NCI-H2081 treated with DMSO at 0.1 percent for 48 hours (cell line): ENCODE measurements around the gene SIN3B.
"Not testable (repeated sequence)": the region's sequence is repeated elsewhere in the genome, so short reads cannot be mapped to it uniquely, and the experiment has no call there.

Experiments used
- DNase-seq: peaks from one replicate; lab custom pipeline; 2025; lab: John Stamatoyannopoulos, UW

The SIN3B gene

DNA sequence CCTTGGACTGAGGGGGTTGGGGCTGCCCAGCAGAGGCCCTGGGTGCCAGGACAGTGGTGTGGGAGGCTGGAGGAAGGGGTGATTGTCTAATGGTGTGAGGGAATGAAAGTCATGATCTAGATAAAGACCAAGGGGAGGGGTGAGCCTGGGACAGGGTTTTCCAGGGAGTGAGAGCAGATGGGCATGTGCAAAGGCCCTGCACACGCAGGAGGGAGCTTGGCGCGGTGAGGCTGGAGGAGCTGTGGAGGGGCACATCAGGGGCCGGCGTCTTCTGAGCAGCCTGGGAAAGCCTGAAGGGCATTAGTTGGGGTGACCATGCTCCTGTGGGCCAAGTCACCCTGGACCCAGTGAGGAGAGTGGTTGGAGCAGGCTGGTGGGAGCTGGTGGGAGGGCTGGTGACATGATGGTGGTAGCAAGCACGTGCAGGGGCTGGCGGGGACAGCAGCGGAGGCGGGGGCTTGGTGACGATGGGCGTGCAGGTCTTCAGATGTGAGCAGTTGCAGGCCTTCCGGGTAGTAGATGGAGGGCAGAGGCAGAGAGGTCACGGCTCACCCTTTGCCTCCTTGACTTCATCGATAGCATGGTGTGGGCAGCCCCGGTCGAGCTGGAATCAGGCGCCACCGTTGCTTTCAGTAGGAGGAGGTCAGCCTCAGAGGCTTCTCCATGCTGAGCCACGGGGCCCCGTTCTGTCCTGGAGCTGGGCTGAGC is 39.4 kb downstream of the SIN3B start:
- DNase-seq = no peak

DNA sequence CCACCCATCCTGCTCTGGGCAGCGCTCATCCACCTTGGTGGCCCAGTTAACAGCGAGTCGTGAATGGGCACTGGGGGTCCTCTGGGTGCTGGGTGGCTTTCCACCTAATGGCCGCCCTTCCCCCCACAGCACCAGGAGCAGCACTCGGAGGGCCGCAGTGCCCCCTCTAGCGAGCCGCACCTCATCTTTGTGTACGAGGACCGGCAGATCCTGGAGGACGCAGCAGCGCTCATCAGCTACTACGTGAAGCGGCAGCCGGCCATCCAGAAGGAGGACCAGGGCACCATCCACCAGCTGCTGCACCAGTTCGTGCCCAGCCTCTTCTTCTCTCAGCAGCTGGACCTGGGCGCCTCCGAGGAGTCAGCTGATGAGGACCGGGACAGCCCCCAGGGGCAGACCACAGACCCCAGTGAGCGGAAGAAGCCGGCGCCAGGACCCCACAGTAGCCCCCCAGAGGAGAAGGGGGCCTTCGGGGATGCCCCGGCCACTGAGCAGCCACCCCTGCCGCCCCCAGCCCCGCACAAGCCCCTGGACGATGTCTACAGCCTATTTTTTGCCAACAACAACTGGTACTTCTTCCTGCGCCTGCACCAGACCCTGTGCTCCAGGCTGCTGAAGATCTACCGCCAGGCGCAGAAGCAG is 40.3 kb downstream of the SIN3B start:
- no peak for DNase-seq

DNA sequence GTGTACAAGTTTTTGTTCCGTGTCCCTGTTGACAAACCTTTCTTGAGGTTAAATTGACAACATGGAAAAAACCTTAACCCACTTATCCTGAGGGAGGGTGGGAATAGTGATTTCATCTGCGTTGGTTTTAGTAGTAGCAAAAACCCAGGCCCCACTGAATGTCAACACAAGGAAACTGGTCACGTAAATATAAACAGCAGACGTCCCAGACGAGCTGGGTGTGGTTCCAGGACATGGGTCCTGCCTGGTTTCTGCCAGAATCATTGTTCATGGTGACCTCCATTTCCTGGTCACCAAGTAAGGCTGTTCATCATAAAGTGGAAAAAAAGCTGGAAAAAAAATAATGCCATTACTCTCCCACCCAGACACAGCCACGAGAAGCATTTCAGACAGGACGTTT is 42.7 kb downstream of the SIN3B start:
- no peak for DNase-seq

DNA sequence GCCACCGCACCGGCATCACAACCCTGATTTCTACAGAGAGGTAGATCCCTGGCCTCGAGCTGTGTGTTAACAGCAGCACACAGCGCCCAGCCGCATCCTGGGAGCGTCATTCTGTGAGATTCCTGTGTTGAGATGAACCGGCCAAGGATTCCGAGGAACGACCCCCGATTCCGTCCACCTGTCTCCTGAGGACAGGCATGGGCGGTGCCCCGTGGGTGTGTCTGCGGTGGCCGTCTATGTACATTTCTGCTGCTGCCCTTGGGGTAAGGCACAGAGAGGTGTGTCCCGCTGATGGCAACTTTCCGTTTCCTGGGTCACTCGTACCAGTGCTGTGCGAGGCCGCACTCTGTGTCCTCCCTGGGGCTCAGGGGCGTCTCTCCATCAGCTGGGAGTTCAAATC is 43.5 kb downstream of the SIN3B start:
- no peak for DNase-seq

DNA sequence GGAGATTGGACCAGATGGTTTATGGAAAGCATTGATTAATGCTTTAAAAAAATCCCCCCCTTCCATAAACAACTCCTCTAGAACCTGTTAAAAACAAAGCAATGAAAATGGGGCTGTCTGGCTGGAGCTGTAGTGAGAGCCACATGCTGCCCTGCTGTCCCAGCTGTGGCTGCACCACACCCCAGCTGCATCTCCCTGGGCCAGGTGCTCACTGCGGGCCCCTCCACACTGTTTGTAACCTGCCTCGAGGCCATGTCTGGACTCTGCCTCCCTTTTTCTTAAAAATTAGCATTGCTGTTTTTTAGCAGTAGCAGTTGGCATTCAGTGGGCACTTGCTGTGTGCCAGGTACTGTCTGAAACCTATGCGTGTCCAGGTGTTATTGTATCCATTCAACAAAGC is 44.4 kb downstream of the SIN3B start:
- no peak for DNase-seq

DNA sequence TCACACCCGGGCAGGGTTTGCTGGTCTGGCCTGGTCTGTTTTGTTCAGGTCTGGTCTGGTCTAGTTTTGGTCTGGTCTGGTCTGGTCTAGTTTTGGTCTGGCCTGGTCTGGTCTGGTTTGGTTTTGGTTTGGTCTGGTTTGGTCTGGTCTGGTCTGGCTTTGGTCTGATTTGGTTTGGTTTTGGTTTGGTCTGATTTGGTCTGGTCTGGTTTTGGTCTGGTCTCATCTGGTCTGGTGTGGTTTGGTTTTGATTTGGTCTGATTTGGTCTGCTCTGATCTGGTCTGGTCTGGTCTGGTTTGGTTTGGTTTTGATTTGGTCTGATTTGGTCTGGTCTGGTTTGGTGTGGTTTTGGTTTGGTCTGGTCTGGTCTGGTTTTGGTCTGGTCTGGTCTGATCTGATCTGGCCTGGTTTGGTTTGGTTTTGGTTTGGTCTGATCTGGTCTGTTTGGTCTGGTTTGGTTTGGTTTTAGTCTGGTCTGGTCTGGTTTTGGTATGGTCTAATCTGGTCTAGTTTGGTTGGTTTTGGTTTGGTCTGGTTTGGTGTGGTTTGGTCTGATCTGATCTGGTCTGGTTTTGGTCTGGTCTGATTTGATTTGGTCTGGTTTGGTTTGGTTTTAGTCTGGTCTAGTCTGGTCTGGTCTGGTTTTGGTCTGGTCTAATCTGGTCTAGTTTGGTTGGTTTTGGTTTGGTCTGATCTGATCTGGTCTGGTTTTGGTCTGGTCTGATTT is 45.2 kb downstream of the SIN3B start:
- no peak for DNase-seq

DNA sequence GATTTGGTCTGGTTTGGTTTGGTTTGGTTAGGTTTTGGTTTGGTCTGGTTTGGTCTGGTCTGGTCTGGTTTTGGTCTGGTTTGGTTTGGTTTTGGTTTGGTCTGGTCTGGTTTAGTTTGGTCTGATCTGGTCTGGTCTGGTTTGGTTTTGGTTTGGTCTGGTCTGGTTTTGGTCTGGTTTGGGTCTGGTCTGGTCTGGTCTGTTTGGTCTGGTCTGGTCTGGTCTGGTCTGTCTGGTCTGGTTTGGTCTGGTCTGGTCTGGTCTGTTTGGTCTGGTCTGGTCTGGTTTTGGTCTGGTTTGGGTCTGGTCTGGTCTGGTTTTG is 45.7 kb downstream of the SIN3B start:
- DNase-seq = not testable (repeated sequence)

DNA sequence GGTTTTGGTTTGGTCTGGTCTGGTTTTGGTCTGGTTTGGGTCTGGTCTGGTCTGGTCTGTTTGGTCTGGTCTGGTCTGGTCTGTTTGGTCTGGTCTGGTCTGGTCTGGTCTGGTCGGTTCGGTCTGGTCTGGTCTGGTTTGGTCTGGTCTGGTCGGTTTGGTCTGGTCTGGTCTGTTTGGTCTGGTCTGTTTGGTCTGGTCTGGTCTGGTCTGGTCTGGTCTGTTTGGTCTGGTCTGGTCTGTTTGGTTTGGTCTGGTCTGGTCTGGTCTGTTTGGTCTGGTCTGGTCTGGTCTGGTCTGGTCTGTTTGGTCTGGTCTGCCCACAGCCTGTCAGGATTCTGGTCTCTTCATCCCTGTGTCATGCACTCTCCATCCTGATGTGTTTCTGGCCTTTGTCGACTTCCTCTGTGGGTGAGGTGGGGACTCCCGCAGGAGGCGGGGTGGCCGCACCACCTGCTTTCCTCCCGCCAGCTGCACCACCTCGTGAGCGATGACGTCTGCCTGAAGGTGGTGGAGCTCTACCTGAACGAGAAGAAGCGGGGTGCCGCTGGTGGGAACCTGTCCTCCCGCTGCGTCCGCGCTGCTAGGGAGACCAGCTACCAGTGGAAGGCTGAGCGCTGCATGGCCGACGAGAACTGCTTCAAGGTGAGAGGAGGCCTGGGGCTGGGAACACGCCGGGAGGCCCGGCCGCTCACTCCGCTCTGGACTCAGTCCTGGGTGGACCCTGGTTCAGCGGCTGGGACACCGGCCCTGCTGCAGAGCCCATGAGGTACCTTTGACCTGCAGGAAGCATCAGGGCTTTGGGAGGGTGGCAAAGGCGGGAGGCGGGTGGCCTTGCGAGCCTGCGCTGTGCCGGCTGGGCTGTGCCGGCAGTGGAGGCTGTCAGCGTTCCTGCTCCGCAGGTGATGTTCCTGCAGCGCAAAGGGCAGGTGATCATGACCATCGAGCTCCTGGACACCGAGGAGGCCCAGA is 46.7 kb downstream of the SIN3B start:
- no peak for DNase-seq

DNA sequence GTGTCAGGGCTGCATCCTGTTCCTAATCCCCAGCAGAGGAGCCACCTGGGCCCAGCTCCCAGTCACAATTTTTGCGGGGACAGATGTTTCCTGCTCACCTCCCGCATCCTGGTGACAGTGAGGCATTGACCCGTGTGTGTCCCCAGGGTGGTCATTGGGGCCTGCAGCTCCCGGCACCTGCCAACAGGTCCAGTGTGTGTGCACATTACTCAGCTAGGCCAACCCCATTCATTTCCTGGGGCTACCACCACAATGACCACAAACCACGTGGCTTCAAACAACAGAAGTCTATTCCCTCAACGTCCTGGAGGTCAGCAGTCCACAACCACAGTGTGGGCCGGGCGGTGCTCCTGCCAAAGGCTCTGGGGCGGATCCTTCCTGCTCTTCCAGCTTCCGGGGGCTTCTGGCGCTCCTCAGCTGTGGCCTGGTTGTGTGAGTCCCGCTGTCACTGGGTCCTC is 47.7 kb downstream of the SIN3B start:
- no peak for DNase-seq

DNA sequence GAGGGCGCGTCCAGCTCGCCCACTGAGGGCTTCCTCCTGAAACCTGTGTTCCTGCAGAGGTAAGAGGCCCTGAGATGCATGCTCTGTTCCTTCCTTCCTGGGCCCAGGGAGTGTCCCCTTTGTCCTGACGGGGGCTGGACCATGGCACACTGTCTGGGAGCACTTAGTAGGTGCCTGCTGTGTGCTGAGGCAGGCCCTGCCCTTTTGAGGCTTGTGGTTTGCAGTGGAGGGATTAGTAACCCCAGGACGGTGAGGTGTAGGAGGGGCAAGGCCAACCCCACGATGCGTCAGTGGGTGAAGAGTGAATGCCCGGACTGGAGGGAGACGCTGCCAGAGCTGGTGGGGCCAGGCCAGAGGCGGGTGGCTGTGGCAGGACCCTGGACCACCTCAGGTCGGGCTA is 48.4 kb downstream of the SIN3B start:
- no peak for DNase-seq

DNA sequence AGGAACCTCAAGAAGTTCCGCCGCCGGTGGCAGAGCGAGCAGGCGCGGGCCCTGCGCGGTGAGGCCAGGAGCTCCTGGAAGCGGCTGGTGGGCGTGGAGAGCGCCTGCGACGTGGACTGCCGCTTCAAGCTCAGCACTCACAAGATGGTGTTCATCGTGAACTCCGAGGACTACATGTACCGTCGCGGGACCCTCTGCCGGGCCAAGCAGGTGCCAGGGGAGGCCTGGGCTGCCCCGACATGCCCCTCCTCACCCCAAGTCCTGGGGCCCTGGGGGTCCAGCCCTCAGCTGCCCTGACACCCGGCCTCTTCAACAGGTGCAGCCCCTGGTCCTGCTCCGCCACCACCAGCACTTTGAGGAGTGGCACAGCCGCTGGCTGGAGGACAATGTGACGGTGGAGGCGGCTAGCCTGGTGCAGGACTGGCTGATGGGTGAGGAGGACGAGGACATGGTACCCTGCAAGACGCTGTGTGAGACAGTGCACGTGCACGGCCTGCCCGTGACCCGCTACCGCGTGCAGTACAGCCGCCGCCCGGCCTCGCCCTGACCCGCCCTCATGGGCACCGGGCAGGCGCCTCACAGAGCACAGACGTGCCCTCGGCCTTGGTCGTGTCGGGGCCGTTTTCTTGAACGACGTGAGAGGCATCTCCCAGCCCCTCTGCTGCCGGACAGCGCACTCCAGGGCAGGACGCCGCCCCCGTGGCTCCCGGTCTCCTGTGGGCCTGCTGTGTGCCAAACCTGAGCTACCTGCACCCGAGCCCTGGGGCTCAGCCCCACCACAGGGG is 49.2 kb downstream of the SIN3B start:
- no peak for DNase-seq

DNA sequence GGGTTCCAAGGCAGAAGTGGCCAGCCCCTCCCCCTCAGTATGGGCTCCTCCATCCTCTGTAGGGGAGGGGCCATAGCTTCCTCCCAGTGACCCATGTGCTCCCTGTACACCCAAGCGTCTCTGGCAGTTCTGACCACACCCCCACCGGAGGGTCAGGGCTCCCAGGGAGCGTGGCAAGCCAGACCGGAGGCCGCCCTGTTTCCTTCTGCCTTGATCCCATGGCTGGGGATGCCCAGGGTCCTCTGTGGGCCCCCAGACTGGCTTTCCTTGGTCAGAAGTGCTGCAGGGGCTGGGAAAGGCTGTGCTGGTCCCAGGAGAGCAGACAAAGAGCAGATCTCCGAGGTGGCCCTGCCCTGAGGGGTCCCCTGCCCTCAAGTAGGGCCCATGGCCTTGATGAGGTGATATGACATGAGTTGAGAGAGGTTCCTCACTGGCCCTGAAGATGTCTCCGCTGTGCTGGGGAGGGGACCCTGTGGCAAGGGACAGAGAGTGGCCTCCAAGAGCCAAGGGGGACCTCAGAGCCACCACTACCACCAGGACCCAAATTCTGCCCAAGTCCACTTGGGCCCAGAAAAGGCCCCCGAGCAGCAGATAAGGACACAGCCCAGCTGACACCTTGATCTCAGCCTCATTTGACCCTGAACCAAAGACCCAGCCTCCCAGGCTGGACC is 51.8 kb downstream of the SIN3B start:
- no peak for DNase-seq

DNA sequence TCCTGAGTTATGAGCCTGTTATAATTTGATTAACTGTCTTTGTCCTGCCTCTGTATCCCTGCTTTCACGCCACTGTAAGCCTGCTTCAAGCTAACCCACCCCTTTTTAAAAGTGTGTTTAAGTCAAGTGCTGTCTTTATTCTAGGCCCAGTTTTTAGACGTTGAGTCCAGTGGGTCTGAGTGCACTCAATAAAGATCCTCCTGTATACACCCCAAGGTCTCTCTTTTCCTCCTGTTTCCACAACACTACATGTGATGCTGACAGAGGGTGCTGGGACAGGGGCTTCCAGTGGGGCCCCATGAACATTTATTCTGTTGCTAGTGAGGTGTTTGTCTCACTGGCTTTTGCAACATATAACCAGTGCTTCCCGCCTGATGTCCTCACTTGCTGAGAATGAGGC is 52.9 kb downstream of the SIN3B start:
- DNase-seq = no peak

DNA sequence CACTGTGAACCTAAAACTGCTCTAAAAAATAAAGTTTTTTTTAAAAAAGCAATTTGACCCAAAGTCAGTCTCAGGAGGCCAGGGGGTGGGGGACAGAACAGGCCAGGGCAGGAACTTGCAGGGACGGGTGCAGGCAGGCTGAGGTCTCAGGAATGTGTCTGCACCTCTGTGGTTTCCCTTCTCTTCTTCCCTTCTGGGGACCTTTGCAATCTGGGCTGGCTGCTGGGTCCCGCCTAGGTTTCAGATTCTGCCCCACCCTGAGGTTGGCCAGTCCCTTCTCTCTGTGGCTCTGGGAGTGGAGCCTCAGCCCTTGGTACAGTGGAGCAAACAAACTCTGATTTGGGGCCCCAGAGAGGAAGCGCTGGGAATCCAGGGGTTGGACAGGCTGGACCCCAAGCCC is 54.3 kb downstream of the SIN3B start:
- DNase-seq = no peak

DNA sequence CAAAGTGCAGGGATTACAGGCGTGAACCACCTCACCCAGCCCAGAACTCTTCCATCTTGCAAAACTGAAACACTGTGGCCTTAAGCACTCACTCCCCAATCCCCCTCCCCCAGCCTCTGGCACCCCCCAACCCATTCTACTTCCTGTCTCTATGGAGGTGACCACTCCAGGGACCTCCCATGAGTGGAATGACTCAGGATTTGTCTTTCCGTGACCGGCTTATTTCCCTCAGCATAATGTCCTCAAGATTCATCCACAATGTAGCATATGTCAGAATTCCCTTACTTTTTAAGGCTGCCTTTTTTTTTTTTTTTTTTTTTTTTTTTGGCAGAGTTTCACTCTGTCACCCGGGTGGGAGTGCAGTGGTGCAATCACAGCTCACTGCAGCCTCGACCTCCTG is 56.0 kb downstream of the SIN3B start:
- DNase-seq = no peak

DNA sequence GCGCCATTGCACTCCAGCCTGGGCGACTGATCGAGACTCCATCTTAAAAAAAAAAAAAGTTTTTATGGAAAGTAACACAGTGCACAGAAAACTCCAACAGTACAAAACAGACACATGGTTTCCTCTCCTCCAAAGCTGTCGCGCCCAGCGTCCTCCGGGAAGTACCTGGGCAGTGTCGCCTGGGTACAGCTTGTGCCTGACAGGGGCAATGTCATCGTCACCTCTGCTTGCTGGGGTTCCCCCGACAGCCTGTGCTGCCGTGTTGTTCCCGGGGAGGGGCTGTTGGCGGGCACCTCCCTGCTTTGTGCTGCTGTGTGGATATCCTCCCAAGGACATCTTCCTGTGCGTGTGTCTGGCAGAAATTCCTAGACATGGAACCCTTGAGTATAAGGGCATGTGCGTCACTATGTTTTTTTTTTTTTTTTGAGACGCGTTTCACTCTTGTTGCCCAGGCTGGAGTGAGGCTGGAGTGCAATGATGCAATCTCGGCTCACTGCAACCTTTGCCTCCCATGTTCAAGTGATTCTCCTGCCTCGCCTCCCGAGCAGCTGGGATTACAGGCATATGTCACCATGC is 57.2 kb downstream of the SIN3B start:
- DNase-seq = no peak

DNA sequence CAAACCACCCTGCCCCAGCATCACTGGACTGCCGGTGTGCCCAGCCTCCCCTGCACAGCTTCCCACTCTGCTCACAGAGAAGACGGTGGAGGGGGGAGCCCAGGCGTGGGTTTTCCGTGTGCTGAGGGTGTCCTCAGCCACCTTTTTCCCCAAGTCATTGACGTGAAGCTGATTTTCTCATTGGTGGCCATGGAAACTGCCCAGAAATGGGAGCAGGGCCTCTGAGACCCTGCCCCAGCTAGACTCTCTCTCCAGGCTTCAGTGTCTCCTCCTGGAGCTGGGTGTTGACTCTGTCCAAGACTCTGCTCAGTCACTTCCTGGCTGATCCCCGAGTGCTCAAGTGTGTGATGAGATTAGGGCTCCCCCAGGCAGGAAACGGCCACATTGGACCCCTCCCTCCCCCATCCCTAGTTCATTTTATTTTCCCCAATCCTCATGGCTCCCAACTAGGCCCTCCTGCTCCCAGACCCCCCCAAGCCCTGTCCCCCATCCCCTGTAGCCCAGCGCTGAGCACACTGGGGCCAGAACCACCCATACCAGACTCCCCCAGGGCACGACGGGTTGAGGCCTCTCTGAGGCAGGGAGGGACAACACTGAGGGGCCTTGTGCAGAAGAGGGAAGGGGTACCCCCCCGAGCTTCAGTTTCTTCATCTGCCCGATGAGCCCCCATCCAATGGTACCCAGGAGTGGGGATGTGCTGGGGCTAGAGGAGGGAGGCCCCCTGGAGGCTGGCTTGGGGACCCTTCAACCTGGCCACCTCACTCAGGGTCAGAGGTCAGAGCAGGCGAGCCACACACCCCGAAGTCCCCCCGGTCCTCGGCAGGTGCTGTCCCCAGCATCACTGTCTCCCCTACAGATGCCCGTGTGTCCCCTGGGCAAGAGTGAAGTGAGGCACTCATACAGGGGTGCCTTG is 58.4 kb downstream of the SIN3B start:
- no peak for DNase-seq

DNA sequence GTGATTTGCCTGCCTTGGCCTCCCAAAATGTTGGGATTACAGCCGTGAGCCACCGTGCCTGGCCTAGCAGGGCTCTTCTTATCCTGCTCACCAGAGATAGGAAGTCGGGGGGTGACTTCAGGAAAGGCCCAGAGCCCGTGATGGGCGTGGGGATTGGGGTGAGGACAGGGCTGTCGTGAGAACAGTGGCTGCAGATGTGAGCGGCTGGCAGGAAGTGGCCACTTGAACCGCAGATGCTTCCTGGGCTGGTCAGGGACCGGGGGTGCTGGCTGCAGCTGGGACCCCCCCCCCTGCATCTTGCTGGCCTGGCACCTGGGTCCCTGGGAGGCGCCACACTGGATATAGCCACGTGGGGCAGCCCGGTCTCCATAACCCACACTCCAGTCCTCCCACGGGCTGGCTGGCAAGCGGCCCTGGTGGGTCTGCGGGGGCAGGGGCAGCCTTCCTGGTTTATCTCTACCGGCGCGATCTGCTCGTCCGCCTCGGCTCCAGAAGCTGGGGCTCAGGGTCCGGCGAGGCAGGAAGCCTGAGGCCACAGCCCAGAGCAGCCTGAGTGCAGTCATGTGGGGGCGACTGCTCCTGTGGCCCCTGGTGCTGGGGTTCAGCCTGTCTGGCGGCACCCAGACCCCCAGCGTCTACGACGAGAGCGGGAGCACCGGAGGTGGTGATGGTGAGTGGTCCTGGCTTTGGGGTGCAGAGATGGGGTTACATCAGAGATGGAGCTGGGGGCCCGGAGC is 59.6 kb downstream of the SIN3B start, which contains the start of gene F2RL3:
F2RL3 (plus strand) TSS at position 371 of the 737 bp plus-strand sequence; CDS start at position 562, 191 bp downstream.
- no peak for DNase-seq
